ENCODE results near the gene CPNE5.

DNA sequence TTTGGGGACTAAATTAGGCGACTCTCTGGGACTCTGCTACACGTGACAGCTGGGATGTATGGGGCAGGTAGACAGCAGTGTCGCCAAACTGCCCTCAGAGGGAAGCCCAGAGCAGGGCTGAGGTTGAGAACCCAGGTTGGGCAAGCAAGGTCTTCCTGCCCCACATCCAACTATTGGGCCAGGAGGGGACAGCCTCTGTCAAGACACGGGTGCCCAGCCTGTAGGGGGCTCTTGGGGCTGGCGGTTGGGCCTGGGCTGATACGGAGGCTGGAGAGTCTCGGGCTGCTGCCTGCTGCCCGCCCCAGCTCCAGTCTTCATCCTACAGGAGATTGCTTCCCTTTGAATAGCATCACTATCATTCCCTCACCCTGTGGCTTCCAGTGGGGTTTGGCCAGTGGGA is 33.3 kb downstream of the CPNE5 start:
- TF ChIP-seq, protein P1, sequence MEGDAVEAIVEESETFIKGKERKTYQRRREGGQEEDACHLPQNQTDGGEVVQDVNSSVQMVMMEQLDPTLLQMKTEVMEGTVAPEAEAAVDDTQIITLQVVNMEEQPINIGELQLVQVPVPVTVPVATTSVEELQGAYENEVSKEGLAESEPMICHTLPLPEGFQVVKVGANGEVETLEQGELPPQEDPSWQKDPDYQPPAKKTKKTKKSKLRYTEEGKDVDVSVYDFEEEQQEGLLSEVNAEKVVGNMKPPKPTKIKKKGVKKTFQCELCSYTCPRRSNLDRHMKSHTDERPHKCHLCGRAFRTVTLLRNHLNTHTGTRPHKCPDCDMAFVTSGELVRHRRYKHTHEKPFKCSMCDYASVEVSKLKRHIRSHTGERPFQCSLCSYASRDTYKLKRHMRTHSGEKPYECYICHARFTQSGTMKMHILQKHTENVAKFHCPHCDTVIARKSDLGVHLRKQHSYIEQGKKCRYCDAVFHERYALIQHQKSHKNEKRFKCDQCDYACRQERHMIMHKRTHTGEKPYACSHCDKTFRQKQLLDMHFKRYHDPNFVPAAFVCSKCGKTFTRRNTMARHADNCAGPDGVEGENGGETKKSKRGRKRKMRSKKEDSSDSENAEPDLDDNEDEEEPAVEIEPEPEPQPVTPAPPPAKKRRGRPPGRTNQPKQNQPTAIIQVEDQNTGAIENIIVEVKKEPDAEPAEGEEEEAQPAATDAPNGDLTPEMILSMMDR (IDR thresholded peaks at IDR 0.05), result no peak
- no peak for TF ChIP-seq POLR2A (IDR thresholded peaks at IDR 0.05)

Data from ovary (tissue), 3 donors.